Measurements from ENCODE around the gene SLC7A6. TPM values are rescaled to one million over a fixed set of nuclear protein-coding genes. Genes with fewer than 3 reads are reported as not detected.

SLC7A6 gene
- total and polyA plus RNA-seq, 2 of the 13 experiments (the other 11 are each of a cell fraction or from before 2014, with no cell fraction given) = 35.8 to 70.8 TPM

DNA sequence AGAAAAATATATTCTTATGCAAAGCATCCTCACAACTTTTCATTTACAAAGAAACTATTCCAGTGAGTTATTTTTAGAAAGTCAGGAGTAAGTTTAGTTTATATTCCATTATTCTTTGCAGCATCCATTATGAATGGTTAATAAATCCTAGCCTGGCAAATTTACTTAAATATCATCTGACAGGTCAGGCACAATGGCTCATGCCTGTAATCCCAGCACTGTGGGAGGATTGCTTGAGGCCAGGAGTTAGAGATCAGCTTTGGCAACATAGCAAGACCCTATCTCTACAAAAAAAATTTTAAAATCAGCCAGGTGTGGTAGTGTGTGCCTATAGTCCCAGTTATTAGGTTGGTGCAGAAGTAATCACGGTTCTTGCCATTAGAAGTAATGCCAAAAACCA lies 41.3 kb upstream of the SLC7A6 start:
- in situ Hi-C loops (cut with HindIII; ENCODE audit: extremely low pct_ligation_motif_present, low pct_unique_long_range_greater_than_20kb) = no loop called here
- no peak overlapping the region for H3K27ac ChIP-seq (ENCODE audit: extremely low read length, insufficient read depth, low read length)
- WGBS (ENCODE audit: low lambda C conversion rate) = 95% methylated on average over 1 of the region's 1 CpG
- no peak overlapping the region for H3K4me2 ChIP-seq (ENCODE audit: low read depth, low read length)
- DNase-seq (ENCODE audit: low spot score) (no peak), ATAC-seq (no peak), FAIRE-seq (no peak)
- H3K27me3 ChIP-seq (ENCODE audit: control insufficient read depth in 1 of 2, insufficient read depth in 2 of 2, low read length in 2 of 2) = no peaks in the 10 kb centered on the region
- H3K9ac ChIP-seq (ENCODE audit: insufficient read depth, low read depth, low read length) = no peak overlapping the region
- H3K36me3 ChIP-seq (replicated peaks in 1 of 2; ENCODE audit: control insufficient read depth in 1 of 2, insufficient read depth in 2 of 2, low read length in 2 of 2) = peaks cover 12 to 49% of the 10 kb centered on the region in 2 experiments
- TF ChIP-seq KLF13 (CRISPR knock-in tag; IDR thresholded peaks at IDR 0.05) = no peak
- TF ChIP-seq ZNF605 (CRISPR knock-in tag; IDR thresholded peaks at IDR 0.05) = no peak
- TF ChIP-seq ZNF589 (CRISPR knock-in tag; conservative IDR thresholded peaks at IDR 0.05) = no peak
- no peak for TF ChIP-seq THAP11 (CRISPR knock-in tag; IDR thresholded peaks at IDR 0.05)
- TF ChIP-seq POLR2G (IDR thresholded peaks at IDR 0.05; ENCODE audit: low read depth, low read length) = no peak
- no peak for TF ChIP-seq HOXA7 (CRISPR knock-in tag; IDR thresholded peaks at IDR 0.05)
- TF ChIP-seq RARA (CRISPR knock-in tag; IDR thresholded peaks at IDR 0.05) = no peak
- TF ChIP-seq, protein P1, sequence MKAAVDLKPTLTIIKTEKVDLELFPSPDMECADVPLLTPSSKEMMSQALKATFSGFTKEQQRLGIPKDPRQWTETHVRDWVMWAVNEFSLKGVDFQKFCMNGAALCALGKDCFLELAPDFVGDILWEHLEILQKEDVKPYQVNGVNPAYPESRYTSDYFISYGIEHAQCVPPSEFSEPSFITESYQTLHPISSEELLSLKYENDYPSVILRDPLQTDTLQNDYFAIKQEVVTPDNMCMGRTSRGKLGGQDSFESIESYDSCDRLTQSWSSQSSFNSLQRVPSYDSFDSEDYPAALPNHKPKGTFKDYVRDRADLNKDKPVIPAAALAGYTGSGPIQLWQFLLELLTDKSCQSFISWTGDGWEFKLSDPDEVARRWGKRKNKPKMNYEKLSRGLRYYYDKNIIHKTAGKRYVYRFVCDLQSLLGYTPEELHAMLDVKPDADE (CRISPR knock-in tag; IDR thresholded peaks at IDR 0.05) = no peak
- no peak for TF ChIP-seq GPN1 (CRISPR knock-in tag; IDR thresholded peaks at IDR 0.05; ENCODE audit: borderline replicate concordance)
- TF ChIP-seq, protein P2, sequence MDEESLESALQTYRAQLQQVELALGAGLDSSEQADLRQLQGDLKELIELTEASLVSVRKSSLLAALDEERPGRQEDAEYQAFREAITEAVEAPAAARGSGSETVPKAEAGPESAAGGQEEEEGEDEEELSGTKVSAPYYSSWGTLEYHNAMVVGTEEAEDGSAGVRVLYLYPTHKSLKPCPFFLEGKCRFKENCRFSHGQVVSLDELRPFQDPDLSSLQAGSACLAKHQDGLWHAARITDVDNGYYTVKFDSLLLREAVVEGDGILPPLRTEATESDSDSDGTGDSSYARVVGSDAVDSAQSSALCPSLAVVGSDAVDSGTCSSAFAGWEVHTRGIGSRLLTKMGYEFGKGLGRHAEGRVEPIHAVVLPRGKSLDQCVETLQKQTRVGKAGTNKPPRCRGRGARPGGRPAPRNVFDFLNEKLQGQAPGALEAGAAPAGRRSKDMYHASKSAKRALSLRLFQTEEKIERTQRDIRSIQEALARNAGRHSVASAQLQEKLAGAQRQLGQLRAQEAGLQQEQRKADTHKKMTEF (CRISPR knock-in tag; IDR thresholded peaks at IDR 0.05) = no peak
- no peak for TF ChIP-seq ZNF326 (CRISPR knock-in tag; IDR thresholded peaks at IDR 0.05; ENCODE audit: borderline replicate concordance)
- TF ChIP-seq GFI1 (CRISPR knock-in tag; IDR thresholded peaks at IDR 0.05; ENCODE audit: borderline replicate concordance) = no peak
- no peak for TF ChIP-seq ZNF775 (CRISPR knock-in tag; IDR thresholded peaks at IDR 0.05; ENCODE audit: borderline replicate concordance)
- no peak for TF ChIP-seq ZNF672 (CRISPR knock-in tag; IDR thresholded peaks at IDR 0.05)
- TF ChIP-seq ZFP37 (CRISPR knock-in tag; IDR thresholded peaks at IDR 0.05; ENCODE audit: borderline replicate concordance) = no peak
- TF ChIP-seq MEF2D (CRISPR knock-in tag; IDR thresholded peaks at IDR 0.05) = no peak
- TF ChIP-seq ZNF138 (CRISPR knock-in tag; IDR thresholded peaks at IDR 0.05; ENCODE audit: low read depth) = no peak
- TF ChIP-seq ZBTB21 (CRISPR knock-in tag; IDR thresholded peaks at IDR 0.05) = no peak
- TF ChIP-seq, protein P3, sequence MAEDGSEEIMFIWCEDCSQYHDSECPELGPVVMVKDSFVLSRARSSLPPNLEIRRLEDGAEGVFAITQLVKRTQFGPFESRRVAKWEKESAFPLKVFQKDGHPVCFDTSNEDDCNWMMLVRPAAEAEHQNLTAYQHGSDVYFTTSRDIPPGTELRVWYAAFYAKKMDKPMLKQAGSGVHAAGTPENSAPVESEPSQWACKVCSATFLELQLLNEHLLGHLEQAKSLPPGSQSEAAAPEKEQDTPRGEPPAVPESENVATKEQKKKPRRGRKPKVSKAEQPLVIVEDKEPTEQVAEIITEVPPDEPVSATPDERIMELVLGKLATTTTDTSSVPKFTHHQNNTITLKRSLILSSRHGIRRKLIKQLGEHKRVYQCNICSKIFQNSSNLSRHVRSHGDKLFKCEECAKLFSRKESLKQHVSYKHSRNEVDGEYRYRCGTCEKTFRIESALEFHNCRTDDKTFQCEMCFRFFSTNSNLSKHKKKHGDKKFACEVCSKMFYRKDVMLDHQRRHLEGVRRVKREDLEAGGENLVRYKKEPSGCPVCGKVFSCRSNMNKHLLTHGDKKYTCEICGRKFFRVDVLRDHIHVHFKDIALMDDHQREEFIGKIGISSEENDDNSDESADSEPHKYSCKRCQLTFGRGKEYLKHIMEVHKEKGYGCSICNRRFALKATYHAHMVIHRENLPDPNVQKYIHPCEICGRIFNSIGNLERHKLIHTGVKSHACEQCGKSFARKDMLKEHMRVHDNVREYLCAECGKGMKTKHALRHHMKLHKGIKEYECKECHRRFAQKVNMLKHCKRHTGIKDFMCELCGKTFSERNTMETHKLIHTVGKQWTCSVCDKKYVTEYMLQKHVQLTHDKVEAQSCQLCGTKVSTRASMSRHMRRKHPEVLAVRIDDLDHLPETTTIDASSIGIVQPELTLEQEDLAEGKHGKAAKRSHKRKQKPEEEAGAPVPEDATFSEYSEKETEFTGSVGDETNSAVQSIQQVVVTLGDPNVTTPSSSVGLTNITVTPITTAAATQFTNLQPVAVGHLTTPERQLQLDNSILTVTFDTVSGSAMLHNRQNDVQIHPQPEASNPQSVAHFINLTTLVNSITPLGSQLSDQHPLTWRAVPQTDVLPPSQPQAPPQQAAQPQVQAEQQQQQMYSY (CRISPR knock-in tag; IDR thresholded peaks at IDR 0.05) = no peak
- TF ChIP-seq ZNF75D (CRISPR knock-in tag; IDR thresholded peaks at IDR 0.05; ENCODE audit: borderline replicate concordance) = no peak
- POLR2A ChIA-PET = no interaction called here
- no peak overlapping the region for H3K4me3 ChIP-seq (replicated peaks in 1 of 3; ENCODE audit: insufficient read depth in 1 of 3, low read depth in 2 of 3, low read length in 3 of 3)
- H3K4me1 ChIP-seq (ENCODE audit: insufficient read depth, low read length) = peaks cover 38% of the 10 kb centered on the region
- H3K79me2 ChIP-seq (ENCODE audit: insufficient read depth, low read length) = no peaks in the 10 kb centered on the region
- H3K9me3 ChIP-seq (ENCODE audit: low read length) = no peaks in the 10 kb centered on the region
- no peak overlapping the region for H2AFZ ChIP-seq (ENCODE audit: low read length)
- CTCF ChIA-PET (ENCODE audit: low intra/inter-chr PET ratio, low total read pairs) = no interaction called here
- BruUV-seq (replicated peaks) = no TSS peak
- H4K20me1 ChIP-seq (ENCODE audit: insufficient read depth, low read length) = peaks cover under 1% of the 10 kb centered on the region; the same call in 1 of the 2 replicates
- intact Hi-C loops (cut with micrococcal nuclease; ENCODE audit: unreplicated experiment) = no loop called here
